Measurements from ENCODE around the gene NDST1. TPM values are rescaled to one million over a fixed set of nuclear protein-coding genes. Genes with fewer than 3 reads are reported as not detected.

NDST1 gene
- total RNA-seq, 1 donor, result 104 TPM

DNA sequence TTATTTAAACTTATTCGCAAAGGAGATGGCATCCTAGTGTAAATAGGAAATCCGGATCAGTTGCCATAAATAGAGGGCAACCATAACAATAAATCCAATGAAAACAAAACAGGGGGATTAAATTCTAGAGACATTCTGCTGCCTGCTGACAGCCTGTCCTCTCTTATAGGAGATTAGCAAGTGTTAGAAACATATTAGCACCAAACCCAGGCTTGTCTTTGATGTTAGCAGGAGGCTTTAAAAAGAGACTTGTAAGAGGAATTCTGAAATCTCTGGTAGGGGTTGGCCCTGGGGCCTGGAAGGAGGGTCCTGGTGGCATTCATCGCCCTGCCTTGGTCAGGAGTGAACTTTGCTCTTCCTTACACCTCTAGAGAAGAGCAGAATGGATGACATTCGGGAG is 21.6 kb downstream of the NDST1 start:
- H3K27ac ChIP-seq (ENCODE audit: low read depth, low read length), result peak overlapping the region; percentile 49
- no peak overlapping the region for H2AFZ ChIP-seq (ENCODE audit: low read length)
- H3K4me2 ChIP-seq (ENCODE audit: insufficient read depth, low read length), result no peak overlapping the region
- H3K9me3 ChIP-seq (ENCODE audit: low read depth, low read length), result no peaks in the 10 kb centered on the region
- H4K20me1 ChIP-seq (ENCODE audit: insufficient read depth, low read length), result peaks cover 71% of the 10 kb centered on the region
- no peak overlapping the region for H3K4me3 ChIP-seq (ENCODE audit: insufficient read depth, low read length)
- H3K79me2 ChIP-seq (ENCODE audit: insufficient read depth, low read length), result peaks cover 94% of the 10 kb centered on the region
- peaks cover 3% of the 10 kb centered on the region for H3K4me1 ChIP-seq (ENCODE audit: insufficient read depth, low read length)
- peak; percentile 77 for DNase-seq (ENCODE audit: insufficient read length, low spot score, missing footprints)
- H3K27me3 ChIP-seq (ENCODE audit: insufficient read depth, low read length), result no peaks in the 10 kb centered on the region
- TF ChIP-seq, protein P1, sequence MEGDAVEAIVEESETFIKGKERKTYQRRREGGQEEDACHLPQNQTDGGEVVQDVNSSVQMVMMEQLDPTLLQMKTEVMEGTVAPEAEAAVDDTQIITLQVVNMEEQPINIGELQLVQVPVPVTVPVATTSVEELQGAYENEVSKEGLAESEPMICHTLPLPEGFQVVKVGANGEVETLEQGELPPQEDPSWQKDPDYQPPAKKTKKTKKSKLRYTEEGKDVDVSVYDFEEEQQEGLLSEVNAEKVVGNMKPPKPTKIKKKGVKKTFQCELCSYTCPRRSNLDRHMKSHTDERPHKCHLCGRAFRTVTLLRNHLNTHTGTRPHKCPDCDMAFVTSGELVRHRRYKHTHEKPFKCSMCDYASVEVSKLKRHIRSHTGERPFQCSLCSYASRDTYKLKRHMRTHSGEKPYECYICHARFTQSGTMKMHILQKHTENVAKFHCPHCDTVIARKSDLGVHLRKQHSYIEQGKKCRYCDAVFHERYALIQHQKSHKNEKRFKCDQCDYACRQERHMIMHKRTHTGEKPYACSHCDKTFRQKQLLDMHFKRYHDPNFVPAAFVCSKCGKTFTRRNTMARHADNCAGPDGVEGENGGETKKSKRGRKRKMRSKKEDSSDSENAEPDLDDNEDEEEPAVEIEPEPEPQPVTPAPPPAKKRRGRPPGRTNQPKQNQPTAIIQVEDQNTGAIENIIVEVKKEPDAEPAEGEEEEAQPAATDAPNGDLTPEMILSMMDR (IDR thresholded peaks at IDR 0.05; ENCODE audit: extremely low read depth, low read depth, low read length), result no peak
- peaks cover 72% of the 10 kb centered on the region for H3K36me3 ChIP-seq (ENCODE audit: insufficient read depth, low read length)

DNA sequence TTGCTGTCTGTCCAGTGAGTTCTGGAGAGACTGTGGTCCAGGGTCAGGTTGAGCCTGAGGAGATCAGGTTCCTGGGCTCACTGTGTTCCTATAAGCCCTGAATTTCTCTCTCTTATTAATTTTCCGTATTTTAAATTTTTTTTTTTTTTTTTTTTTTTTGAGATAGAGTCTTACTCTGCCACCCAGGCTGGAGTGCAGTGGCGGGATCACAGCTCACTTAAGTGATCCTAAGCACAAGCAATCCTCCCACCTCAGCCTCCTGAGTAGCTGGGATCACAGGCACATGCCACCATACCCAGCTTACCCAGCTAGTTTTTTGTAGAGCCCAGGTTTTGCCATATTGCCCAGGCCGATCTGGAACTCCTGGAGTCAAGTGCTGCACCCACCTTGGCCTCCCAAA is 22.5 kb downstream of the NDST1 start:
- no peak overlapping the region for H3K4me2 ChIP-seq (ENCODE audit: insufficient read depth, low read length)
- peaks cover 94% of the 10 kb centered on the region for H3K79me2 ChIP-seq (ENCODE audit: insufficient read depth, low read length)
- H2AFZ ChIP-seq (ENCODE audit: low read length), result no peak overlapping the region
- H3K4me1 ChIP-seq (ENCODE audit: insufficient read depth, low read length), result peaks cover 3% of the 10 kb centered on the region
- peaks cover 78% of the 10 kb centered on the region for H3K36me3 ChIP-seq (ENCODE audit: insufficient read depth, low read length)
- H3K4me3 ChIP-seq (ENCODE audit: insufficient read depth, low read length), result no peak overlapping the region
- H4K20me1 ChIP-seq (ENCODE audit: insufficient read depth, low read length), result peaks cover 65% of the 10 kb centered on the region
- no peaks in the 10 kb centered on the region for H3K27me3 ChIP-seq (ENCODE audit: insufficient read depth, low read length)
- no peak for DNase-seq (ENCODE audit: insufficient read length, low spot score, missing footprints)
- H3K27ac ChIP-seq (ENCODE audit: low read depth, low read length), result no peak overlapping the region
- H3K9me3 ChIP-seq (ENCODE audit: low read depth, low read length), result no peaks in the 10 kb centered on the region
- TF ChIP-seq, protein P1 (IDR thresholded peaks at IDR 0.05; ENCODE audit: extremely low read depth, low read depth, low read length), result no peak

DNA sequence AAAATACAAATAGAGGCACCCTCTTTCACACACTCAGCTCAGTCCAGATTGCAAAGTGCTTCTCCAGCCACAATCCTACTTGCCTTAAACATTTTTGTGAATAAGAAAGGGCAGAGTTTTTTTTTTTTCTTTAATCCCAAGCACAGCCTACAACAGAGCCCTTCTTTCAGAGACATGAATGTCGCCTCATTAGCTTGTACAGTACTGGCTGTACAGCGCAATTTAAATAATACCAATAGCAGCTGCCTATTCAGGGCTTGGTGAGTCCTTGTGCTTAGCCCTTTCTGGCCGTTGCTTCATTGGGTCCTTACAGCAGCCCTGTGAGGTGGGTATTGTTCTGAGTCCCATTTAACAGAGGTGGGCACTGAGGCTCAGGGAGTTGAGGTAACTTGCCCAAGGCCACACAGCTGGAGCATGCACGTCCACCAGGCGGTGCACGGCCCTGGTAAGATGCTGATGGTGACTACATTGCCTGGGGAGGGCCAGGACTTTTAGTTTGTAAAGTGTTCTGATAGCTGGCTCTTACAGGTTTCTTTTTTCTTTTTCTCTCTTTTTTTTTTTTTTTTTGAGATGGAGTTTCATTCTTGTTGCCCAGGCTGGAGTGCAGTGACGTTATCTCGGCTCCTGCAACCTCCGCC is 23.1 kb downstream of the NDST1 start:
- H3K27ac ChIP-seq (ENCODE audit: low read depth, low read length), result no peak overlapping the region
- TF ChIP-seq, protein P1 (IDR thresholded peaks at IDR 0.05; ENCODE audit: extremely low read depth, low read depth, low read length), result no peak
- H3K4me3 ChIP-seq (ENCODE audit: insufficient read depth, low read length), result no peak overlapping the region
- no peak overlapping the region for H2AFZ ChIP-seq (ENCODE audit: low read length)
- H3K79me2 ChIP-seq (ENCODE audit: insufficient read depth, low read length), result peaks cover 91% of the 10 kb centered on the region
- DNase-seq (ENCODE audit: insufficient read length, low spot score, missing footprints), result no peak
- no peaks in the 10 kb centered on the region for H3K9me3 ChIP-seq (ENCODE audit: low read depth, low read length)
- peaks cover 81% of the 10 kb centered on the region for H3K36me3 ChIP-seq (ENCODE audit: insufficient read depth, low read length)
- no peak overlapping the region for H3K4me2 ChIP-seq (ENCODE audit: insufficient read depth, low read length)
- H3K27me3 ChIP-seq (ENCODE audit: insufficient read depth, low read length), result no peaks in the 10 kb centered on the region
- H4K20me1 ChIP-seq (ENCODE audit: insufficient read depth, low read length), result peaks cover 58% of the 10 kb centered on the region
- H3K4me1 ChIP-seq (ENCODE audit: insufficient read depth, low read length), result peaks cover 3% of the 10 kb centered on the region

DNA sequence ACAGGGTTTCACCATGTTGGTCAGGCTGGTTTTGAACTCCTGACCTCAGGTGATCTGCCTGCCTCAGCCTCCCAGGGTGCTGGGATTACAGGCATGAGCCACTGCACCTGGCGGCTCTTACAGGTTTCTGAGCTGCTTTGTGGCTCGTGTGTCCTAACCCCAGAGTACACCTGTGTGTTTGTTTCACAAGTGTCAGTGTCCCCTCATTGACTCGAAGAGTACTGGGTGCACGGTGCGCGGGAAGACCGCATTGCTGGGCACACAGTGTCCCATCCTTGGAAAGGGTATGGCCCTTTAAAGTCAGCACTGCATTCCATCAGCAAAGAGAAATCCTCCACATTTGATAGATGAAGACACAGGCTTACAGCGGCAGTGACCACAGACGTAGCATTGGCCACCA is 23.8 kb downstream of the NDST1 start:
- peaks cover 55% of the 10 kb centered on the region for H4K20me1 ChIP-seq (ENCODE audit: insufficient read depth, low read length)
- H3K9me3 ChIP-seq (ENCODE audit: low read depth, low read length), result no peaks in the 10 kb centered on the region
- peaks cover 87% of the 10 kb centered on the region for H3K79me2 ChIP-seq (ENCODE audit: insufficient read depth, low read length)
- H3K4me3 ChIP-seq (ENCODE audit: insufficient read depth, low read length), result no peak overlapping the region
- H3K27me3 ChIP-seq (ENCODE audit: insufficient read depth, low read length), result no peaks in the 10 kb centered on the region
- H3K4me1 ChIP-seq (ENCODE audit: insufficient read depth, low read length), result peaks cover 3% of the 10 kb centered on the region
- TF ChIP-seq, protein P1 (IDR thresholded peaks at IDR 0.05; ENCODE audit: extremely low read depth, low read depth, low read length), result no peak
- H3K4me2 ChIP-seq (ENCODE audit: insufficient read depth, low read length), result no peak overlapping the region
- no peak overlapping the region for H3K27ac ChIP-seq (ENCODE audit: low read depth, low read length)
- peak; percentile 34 for DNase-seq (ENCODE audit: insufficient read length, low spot score, missing footprints)
- H3K36me3 ChIP-seq (ENCODE audit: insufficient read depth, low read length), result peaks cover 80% of the 10 kb centered on the region
- no peak overlapping the region for H2AFZ ChIP-seq (ENCODE audit: low read length)

All from osteoblast (primary cell).